ENCODE data around the gene C16orf95.
A peak's percentile ranks its signal among the peaks of the same experiment; 100 is the strongest.

Gene C16orf95

DNA sequence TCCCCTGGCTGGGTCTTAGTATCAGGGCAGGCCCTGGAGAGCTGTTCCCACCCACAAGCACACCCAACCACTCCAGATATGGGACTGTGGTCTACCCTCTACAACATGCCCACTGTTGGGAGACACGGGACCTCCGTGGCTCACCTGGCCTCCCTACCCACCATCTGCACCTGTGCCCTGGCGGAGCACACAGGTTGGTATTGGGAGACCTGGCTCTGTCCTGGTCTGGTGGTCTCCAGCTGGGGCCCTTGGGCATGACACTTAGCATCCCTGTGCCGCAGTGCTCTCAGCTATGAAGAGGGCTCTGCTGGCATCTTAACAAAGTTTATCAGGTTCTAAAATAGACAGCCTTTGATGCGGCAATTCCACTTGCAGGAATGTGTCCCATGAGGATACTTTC is 5.8 kb downstream of the C16orf95 start:
- no peak for DNase-seq

DNA sequence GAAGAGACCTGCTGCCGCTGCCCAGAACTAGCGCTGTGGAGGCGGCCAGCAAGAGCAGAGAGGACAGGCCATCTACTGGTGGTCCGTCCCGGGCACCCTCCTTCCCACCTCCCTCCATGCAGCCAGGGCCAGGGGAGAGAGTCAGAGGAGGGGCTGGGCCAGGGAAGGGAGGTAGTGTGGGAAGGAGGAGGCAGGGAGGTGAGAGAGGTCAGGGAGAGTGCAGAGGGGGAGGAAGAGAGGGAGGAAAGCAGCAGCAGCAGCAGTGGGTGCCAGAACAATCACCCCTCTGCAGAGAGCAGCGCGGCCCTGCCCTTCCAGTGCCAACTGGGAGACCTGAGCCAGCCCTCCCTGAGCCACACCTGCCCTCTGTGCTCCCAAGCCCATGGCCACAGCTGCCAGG is 6.6 kb downstream of the C16orf95 start:
- DNase-seq = no peak

DNA sequence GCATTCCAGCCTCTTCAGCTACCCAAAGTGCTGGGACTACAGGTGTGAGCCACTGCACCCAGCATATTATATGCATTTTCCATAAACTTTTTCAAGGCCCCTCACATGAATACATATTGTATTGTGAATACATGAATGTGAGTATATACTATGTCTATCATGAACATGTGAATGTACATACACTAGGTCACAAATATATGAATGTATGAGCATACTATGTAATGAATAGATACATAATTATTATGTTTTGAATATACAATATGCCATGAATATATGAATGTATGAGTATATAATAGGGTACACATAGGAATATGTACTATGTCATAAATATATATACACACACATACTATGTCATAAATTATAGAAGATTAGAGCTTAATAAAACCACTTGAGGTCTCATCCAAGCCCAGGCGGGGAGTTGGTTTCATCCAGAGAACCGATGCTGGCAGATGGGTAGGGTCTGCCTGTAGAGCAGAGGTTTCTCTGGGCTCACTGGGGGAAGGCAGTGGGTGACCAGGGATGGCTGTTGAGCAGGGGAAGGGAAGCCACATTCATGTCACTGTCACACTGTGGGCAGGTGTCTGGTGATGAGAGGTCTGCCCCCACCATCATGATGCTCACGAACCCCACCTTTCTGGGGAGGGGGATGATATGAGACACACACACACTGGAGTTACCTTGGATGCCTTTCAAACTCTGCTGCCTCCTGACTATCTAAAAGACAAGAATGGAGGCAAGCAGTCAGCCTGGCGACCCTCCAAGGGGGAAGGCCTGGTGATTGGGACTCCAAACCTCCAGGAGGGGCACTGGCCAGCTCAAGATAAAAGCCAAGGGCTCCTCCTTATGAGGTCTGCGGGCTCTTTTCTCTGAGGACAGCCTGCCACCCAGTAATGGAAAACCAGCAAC is 7.3 kb downstream of the C16orf95 start:
- DNase-seq = no peak

DNA sequence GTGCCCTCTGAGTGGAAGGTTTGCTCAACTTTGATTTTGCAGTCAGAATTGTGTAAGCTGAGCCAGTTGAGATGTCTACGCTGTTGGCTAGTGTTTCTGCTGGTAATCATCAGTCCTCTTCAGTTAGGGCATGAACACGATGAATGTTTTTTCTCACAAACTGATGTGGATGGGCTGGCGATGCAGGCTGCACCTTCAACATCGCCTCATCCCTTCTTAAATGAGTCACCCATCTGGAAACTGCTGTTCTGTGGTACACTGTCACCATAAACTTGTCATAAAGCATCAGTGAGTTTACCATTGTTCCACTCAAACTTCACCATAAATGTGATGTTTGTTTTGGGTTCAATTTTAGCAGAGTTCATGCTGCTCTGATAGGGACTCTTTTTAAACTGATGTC is 8.4 kb downstream of the C16orf95 start:
- DNase-seq = no peak

DNA sequence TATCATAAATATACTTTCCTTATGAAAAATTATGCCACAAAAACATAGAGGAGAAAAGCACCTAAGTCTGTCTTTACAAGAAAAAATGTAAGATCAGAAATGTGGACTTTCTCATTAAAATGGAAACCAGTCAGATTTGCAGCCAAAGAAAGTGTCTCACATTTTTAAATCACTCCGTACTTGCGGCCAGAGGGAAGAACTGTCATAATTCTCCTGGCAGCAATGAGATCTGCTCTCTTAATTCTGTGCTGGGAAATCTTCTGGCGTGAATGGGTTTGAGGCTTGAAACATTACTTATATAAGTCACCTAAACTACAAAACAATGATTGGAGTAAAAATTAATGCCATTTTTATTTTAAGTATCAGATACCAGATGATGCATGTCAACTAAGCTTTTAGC is 10.7 kb downstream of the C16orf95 start:
- DNase-seq = no peak

DNA sequence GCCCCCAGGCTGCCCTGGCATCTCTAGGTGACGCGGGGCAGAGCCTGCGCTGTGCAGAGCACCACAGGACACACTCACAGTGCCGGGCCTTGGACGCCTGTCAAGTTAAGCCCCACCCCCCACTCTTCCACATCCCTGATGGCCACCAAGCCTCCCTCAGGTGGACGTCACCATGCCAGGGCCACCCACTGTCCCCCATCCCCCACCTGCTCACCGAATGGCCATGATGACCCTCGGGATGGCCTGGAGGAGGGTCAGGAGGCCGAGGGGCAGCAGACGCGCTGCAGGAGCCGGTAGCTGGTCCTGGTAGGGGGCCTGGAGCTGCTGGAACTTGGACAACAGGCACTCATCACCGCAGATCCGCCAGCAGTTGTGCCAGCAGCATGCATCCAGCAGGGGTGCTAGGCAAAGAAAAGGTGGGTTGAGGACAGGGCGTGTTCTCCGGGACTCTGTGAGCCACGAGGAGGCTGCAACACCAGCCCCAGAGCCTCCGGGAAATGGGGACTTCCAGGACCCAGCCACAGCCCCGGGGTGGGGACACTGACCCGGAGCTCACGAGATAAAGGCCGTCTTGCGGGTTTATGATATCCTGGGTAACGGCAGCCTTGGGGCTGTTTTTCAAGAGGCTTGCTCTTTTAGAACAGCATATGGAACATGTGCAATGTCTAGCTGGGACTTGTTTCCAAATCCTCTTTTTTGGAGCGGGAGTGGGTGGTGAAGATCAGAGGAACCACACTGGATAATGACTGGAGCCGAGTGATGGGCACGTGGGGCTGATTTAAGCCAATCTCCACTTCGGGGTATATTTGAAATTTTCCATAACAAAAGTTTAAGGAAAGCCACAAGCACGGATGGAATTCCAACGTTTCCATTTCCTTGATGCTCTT is 11.4 kb downstream of the C16orf95 start:
- DNase-seq = peak; percentile 16

DNA sequence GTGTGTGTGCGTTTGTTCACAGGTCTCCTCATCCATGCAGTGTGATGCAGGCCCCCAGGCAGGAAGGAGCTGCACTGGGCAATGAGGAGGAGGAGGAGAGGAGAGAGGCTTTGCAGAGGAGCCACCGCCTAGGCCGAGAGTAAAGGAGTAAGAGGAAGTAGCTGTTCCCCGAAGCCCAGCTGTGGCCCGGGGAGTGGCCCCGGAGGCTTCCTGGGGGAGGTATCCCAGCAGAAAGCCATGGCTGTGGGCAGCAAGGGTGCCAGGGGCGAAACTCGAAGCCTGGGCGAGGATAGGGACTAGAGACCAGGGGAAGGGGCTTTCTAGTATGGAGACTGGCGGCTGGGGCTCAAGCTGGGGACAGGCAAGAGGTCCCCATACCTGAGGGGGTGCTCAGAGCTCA is 12.2 kb downstream of the C16orf95 start:
- DNase-seq = no peak

DNA sequence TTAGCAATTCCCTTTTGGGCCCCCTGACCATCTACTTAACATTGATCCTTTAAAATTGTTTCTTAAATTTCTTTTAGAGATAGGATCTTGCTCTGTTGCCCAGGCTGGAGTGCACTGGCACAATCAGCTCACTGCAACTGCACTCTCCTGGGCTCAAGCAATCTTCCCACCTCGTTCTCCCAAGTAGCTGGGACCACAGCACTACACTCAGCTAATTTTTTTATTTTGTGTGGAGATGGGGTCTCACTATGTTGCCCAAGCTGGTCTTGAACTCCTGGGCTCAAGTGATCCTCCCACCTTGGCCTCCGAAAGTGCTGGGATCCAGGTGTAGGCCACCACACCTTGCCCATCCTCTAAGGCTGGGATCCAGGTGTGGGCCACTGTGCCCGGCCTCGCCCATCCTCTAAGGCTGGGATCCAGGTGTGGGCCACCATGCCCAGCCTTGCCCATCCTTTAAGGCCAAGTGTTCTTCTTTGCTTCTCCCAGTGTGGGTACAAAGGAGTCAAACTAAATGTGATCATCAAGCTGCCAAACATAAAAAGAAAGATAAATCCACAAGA is 13.2 kb downstream of the C16orf95 start:
- no peak for DNase-seq

DNA sequence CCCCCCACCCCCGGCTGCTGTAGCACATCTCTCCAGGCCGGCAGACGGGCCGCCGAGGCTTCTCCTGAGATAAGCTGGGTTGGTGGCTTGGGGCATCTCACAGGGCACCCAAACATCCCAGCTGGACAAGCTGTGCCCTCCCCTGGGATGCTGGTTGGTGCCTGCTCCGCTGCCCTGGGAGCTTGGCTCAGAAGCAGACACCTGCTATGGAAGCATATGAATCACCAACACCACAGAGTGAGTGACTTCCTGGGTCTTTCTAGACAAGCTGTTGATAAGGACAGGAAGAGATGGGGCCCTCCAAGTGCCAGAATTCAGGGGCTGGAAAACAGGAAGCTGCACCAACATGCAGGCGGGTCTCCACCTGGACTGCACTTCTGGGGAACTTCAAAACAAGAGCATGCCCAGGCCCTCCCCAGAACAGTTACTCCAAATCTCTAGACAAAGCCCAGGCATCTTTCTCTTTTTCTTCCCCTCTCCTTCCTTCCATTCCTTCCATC is 13.7 kb downstream of the C16orf95 start:
- peak; percentile 29 for DNase-seq

DNA sequence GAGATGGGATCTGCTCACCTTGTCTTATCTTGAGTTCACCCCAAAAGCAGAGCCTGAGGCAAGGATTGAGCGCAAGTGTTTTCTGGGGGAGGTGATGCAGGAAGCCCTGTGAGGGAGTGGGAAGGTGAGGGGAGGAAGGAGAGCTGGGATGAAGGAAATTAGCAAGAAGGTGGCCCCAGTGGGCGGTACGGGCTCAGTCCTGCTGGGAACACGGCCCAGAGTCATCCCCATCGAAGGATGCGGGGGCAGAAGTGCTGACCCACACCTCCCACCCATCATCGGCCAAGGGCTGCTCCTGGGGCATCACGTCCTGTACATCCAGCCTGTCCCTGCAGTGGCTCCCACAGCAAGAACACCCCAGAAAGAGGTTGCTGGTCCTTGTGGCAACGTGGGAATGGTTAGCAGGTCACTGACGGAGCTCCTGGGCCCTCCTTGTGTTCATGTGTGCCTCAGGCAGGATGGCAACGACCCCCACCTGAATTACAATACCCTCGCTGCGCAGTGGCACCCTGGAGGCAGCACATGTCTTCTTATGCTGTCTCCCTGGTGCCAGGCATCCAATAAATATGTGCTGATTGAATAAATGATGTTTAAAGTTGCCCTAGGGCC is 18.2 kb downstream of the C16orf95 start:
- no peak for DNase-seq

DNA sequence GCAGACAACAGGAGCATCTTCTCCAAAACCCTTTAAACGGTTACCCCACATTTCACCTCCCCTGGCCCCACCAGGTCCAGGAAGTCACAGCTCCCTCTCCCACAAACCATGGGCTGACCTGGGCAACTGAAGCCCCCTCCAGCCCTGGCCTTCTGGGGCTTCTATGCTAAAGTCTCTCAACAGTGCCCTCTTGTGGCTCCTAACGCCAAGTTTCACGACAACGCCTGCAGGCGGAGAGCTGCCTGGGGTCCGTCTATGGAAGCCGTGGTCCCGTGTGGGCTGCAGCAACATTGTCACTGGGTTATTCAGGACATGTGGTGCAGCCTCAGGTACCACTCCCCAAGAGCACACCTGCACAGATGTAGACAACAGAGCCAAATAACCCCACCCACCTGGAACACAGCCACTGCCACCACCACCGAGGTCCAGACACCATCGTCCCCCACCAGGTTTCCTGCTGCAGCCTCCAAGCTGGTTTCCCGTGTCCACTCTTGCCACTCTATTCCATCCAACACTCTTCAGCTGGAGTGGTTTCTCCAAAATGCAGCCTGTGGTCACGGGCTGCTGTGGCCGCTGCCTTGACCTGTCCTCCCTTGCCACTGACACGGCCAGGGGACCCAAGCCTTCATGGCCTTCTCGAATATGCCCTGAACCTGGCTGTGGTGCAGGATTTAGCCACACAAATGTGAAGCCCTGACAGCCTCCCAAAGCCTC is 19.1 kb downstream of the C16orf95 start:
- no peak for DNase-seq

DNA sequence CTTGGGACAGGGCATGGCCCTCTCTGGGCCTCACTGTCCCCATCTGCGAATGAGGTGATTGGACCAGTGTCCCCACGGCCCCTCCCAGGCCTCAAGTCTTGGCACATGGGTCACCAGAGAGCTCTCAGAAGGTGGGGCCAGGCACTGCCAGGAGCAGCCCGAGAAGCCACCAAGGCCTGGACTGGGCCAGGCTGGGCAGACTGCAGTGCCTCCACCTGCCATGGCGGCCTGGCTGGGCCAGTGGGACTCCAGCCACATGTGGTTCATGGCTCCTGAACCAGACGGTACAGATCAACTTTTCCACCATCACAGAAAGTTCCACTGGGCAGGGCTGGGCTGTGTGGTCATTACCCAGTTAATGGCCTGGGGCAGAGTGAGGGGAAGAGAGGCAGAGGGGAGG is 19.8 kb downstream of the C16orf95 start:
- no peak for DNase-seq

DNA sequence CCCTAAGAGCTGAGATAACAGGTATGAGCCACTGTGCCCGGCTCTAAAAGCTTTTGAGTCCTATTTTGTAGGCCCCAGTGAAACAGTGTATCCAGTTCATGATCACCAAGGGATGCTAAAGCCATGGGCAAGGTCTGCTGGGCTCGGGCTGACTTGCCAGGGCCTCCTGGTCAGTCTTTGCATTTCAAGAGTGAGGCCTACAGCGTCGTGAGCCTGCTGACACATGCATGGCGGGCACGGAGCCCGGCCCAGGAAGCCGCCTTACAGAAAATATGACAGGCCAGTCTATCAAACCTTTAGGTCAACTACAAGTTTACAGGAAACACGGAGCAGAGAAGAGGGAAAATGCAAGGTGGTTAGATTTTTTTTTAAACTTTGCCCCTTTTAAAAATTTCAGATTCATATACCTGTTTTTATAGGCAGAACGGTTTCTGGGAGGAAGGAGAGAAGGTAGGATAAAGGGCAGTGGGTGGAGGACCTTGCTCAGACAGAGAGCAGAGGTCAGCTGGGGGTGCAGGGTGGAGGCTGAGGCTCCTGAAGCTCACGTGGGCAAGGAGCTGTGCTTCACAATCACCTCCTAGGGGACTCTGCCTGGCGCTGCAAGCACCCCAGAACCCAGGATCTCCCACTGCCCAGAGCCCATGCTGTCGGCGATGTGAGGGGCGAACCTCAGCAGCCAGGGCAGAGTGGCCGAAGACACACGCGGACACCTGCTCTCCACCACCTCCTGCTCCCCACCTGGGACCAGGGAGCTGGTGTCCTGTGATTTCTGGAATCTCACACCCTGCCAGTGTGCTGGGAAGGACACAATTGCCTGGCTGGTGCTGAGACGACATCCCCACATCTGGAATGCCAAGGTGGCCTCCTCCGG is 21.3 kb downstream of the C16orf95 start:
- DNase-seq = no peak

DNA sequence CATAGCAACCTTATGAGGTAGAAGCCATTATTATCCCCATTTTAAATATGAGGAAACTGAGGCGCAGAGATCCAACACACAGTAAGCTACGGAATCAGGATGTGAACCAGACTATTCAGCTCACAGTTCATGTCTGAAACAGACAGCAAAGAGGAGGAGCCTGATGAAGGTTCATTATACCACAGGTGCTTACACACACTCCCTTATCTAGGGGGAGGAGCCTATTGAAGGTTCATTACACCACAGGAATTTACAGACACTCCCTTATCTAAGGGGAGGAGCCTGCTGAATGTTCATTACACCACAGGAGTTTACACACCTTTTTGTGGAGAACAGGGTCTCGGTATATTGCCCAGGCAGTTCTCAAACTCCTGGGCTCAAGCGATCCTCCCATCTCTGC is 21.9 kb downstream of the C16orf95 start:
- peak; percentile 22 for DNase-seq

DNA sequence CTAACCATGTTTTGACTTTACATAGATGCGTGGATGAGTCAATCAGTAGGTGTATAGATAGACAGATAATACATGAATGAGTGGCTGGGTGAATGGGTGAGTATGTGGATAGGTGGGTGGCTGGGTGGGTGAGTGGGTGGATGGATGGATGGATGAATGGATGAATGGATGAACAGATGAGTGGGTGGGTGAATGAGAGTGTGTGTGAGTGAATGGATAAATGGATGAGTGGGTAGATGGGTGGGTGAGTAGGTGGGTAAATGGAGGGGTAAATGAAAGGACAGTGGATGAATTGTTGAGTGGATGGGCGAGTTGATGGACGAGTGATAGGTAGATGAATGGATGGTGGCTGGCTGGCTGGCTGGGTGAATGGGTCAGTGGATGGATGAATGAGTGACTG is 23.2 kb downstream of the C16orf95 start:
- DNase-seq = no peak

DNA sequence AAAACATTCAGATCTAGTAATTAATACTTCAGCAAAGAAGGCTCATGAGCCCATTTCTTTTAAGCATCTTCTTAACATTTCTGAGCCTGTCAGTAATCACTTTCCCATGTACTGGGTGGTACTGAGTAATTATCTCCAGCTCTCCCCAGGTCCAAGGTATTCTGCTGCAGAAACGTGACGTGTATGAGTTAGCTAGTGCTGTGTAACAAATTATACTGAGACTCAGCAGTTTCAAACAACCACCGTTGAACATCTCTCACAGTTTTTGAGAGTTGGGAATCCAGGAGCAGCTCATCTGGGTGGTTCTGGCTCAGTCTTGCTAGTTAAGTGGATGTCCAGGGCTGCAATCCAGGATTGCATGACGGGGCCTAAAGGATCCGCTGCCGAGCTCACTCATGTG is 25.2 kb downstream of the C16orf95 start:
- DNase-seq = no peak

DNA sequence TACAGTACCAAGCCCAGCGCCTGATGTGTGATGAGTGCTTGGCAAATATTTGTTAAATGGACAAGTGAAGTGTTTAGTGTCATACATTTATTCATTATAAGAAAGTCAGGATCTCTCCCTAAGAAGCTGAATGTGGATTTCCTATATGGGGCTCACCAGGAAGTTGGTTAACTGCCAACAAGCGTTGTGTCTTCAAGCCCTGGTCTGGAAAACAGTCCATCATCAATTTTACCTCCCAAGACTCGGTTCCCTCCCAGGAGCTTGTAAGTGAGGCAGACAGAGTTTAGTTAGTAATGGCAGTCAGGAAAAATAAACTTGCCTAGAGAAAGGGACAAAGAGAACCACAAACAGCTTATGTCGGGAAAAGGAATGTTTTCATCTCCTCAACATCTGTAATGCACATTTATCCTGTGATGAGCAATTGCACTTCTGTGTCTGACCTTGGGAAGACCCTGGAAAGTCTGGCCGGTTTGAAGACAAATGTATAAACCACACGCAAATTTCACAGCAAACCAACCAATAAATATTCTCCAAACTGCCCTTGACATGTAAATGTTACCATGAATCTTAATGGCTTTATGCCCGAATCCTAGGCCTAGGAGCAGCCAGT is 28.3 kb downstream of the C16orf95 start:
- peak; percentile 22 for DNase-seq

DNA sequence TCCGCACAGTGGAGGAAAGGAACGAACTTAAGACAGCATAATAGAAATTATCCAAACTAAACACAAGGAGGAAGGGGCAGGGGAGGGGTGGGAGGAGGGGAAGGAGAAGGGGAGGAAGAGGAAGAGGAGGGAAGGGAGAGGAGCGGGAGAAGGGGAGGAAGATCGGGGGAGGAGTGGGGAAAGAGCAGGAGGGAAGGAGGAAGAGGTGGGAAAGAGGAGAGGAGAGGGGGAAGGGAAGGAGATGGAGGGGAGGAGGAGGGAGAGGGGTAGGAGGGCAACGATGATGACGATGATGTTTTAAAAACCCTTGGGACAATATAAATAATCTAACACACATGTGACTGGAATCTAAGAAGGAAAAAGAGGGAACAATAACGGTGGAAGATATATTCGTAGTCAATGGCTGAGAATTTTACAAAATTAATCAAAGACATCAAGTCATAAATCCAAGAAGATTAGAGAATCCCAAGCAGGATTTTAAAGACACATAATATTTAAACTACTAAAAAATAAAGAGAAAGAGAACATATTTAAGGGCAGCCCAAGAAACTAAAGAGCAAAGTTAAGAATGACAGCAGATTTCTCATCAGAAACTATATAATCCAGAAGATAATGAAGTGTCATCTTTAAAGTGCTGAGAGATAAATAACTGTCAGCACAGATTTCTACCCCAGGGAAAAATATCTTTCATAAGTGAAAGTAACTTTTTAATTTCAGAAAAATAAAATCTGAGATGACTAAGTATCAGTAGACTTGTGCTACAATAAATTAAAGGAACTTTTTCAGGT is 30.2 kb downstream of the C16orf95 start:
- DNase-seq = no peak

DNA sequence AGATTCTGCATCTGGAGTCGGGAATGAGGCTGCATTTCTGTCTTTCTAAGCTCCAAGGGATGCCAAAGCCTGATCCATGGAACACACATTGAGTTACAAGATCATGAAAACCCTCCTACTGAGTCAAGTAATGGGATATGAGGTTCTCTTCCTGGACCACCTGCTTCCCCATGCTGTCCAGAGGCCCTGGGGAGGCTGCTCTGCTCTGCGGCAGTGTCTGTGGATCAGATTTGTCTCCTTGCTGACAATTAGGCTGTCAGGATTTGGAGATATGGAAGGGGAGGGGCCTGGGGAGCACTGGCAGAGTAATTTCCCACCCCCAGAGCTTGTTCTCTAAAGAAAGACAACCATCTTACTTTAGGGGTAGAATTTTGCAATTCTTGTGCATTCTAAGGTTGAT is 33.0 kb downstream of the C16orf95 start:
- no peak for DNase-seq

DNA sequence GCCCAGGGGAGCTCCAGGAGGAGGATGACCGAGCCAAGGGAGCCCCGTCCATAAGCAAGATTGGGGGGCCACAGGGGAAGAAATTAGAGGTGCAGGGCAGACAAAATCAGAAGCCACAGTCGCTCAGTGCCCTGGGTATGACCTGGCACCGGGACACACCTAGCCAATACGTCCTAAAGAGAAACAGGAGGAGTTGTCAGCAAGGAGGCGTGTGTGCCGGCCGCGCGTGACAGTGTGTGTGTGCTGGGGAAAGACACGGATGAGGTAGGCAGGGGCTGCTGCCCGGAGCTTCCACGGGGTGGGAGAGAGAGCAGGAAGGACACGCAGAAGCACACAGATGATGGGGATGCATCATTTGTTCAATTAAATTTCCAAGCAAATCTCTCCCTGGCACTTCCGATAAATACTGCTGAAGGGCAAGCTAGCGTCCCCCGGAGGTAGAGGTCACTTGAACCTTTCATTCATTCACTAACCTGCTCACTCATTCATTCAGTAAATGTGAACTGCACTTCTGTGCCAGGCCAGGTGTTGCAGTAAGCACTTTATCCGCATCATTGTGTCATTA is 38.0 kb downstream of the C16orf95 start:
- no peak for DNase-seq

Measured in DMS153 (cell line).